ENCODE results near the gene C1QTNF6. TPM values are rescaled to one million over a fixed set of nuclear protein-coding genes. Genes with fewer than 3 reads are reported as not detected.

Gene C1QTNF6
- total RNA-seq, 1 experiment from 2014 or later = 7.4 TPM

GRCh38 chr22:37139762-37140161 is 48.3 kb downstream of the C1QTNF6 start:
- peaks cover 4% of the 10 kb centered on the region for H3K27me3 Mint-ChIP-seq (ENCODE audit: insufficient read depth, unreplicated experiment)
- no TSS peak for BruUV-seq (replicated peaks)
- TF ChIP-seq CTCF (IDR thresholded peaks at IDR 0.05; ENCODE audit: insufficient read depth in 1 of 2, low read depth in 1 of 2, low read length in 1 of 2, severe bottlenecking in 1 of 2, unreplicated experiment in 1 of 2) = peak; percentile 16 to 29
- ChIA-PET POLR2A (interaction anchor here (0.6 kb wide), 1 partner anchor 107 kb away, joined by 3 read pairs; no protein-coding TSS in a partner anchor), CTCF (interaction anchor here (0.8 kb wide), 1 partner anchor 107 kb away, joined by 3 read pairs; no protein-coding TSS in a partner anchor)
- no peaks in the 10 kb centered on the region for H3K36me3 ChIP-seq (ENCODE audit: control insufficient read depth, insufficient read depth, low read length)
- DNase-seq = peak in 1 of 2 experiments; percentile 24
- no peaks in the 10 kb centered on the region for H3K4me1 ChIP-seq
- no peaks in the 10 kb centered on the region for H3K9me3 Mint-ChIP-seq (ENCODE audit: unreplicated experiment)
- no peaks in the 10 kb centered on the region for H3K9me3 ChIP-seq
- intact Hi-C loops (cut with micrococcal nuclease; ENCODE audit: unreplicated experiment) = no loop called here
- H3K4me3 Mint-ChIP-seq (ENCODE audit: unreplicated experiment) = no peak overlapping the region
- no peaks in the 10 kb centered on the region for H3K36me3 Mint-ChIP-seq (ENCODE audit: insufficient read depth, unreplicated experiment)
- H3K27ac Mint-ChIP-seq (ENCODE audit: unreplicated experiment) = no peak overlapping the region
- no peaks in the 10 kb centered on the region for H3K4me1 Mint-ChIP-seq (ENCODE audit: low read depth, unreplicated experiment)
- H3K27me3 ChIP-seq (replicated peaks; ENCODE audit: control insufficient read depth, insufficient read depth, low read length) = no peaks in the 10 kb centered on the region
- no peak overlapping the region for H3K4me3 ChIP-seq (ENCODE audit: low read depth, low read length)

GRCh38 chr22:37138849-37139561 is 49.0 kb downstream of the C1QTNF6 start:
- peaks cover 4% of the 10 kb centered on the region for H3K27me3 Mint-ChIP-seq (ENCODE audit: insufficient read depth, unreplicated experiment)
- CTCF ChIA-PET = no interaction called here
- no peaks in the 10 kb centered on the region for H3K36me3 Mint-ChIP-seq (ENCODE audit: insufficient read depth, unreplicated experiment)

More at GRCh38 chr22:37138849-37139561, 49.0 kb downstream of the C1QTNF6 start:
- TF ChIP-seq CTCF (IDR thresholded peaks at IDR 0.05; ENCODE audit: insufficient read depth in 1 of 2, low read depth in 1 of 2, low read length in 1 of 2, severe bottlenecking in 1 of 2, unreplicated experiment in 1 of 2) = no peak
- Mint-ChIP-seq H3K9me3 (ENCODE audit: unreplicated experiment) (no peaks in the 10 kb centered on the region), H3K4me1 (ENCODE audit: low read depth, unreplicated experiment) (no peaks in the 10 kb centered on the region), H3K4me3 (ENCODE audit: unreplicated experiment) (no peak overlapping the region), H3K27ac (ENCODE audit: unreplicated experiment) (no peak overlapping the region)
- no peaks in the 10 kb centered on the region for H3K27me3 ChIP-seq (replicated peaks; ENCODE audit: control insufficient read depth, insufficient read depth, low read length)
- no peaks in the 10 kb centered on the region for H3K4me1 ChIP-seq
- intact Hi-C loops (cut with micrococcal nuclease; ENCODE audit: unreplicated experiment) = no loop called here
- no peaks in the 10 kb centered on the region for H3K36me3 ChIP-seq (ENCODE audit: control insufficient read depth, insufficient read depth, low read length)
- POLR2A ChIA-PET = interaction anchor here (0.6 kb wide), 1 partner anchor 106 kb away, joined by 3 read pairs; no protein-coding TSS in a partner anchor
- no peaks in the 10 kb centered on the region for H3K9me3 ChIP-seq
- no TSS peak for BruUV-seq (replicated peaks)
- DNase-seq = no peak
- H3K4me3 ChIP-seq (ENCODE audit: low read depth, low read length) = no peak overlapping the region
